ENCODE measurements around the gene ZGRF1. TPM values are rescaled to one million over a fixed set of nuclear protein-coding genes. Genes with fewer than 3 reads are reported as not detected.

The ZGRF1 gene
- total RNA-seq, 1 experiment from 2014 or later, result 21.4 TPM

DNA sequence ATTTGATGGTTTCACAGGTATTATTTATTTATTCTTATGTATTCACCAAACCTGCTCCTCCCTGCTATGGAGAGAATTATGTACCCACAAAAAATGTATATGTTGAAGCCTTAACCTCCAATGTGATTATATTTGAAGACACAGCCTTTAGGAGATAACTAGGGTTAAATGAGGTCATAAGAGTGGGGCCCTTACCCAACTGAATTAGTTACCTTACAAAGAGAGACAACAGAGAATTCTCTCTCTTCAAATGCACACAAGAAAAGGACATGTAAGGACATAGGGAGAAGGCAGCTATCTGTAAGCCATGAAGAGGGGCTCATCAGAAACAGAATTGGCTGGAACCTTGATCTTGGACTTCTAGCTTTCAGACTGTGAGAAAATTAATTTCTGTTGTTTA is 44.0 kb downstream of the ZGRF1 start (continued):
- no peak for TF ChIP-seq ZNF274 (IDR thresholded peaks at IDR 0.05; ENCODE audit: low read depth, low read length)
- no peak for TF ChIP-seq ELF1 (IDR thresholded peaks at IDR 0.05; ENCODE audit: borderline replicate concordance, low read depth)

GRCh38 chr4:112591593-112591992 is 45.1 kb downstream of the ZGRF1 start:
- Histone ChIP-seq H3K36me3 (ENCODE audit: control insufficient read depth in 1 of 2, insufficient read depth in 2 of 2, low read length in 2 of 2) (no peaks in the 10 kb centered on the region; a peak in 1 of 4 replicates), H3K4me1 (ENCODE audit: control insufficient read depth in 1 of 2, insufficient read depth in 2 of 2, low read length in 2 of 2) (peaks cover 2 to 16% of the 10 kb centered on the region in 2 experiments; a peak in 3 of 4 replicates), H3K27ac (ENCODE audit: low read depth, low read length) (no peak overlapping the region), H3K27me3 (ENCODE audit: insufficient read depth, low read length) (no peaks in the 10 kb centered on the region), H3K4me3 (replicated peaks in 1 of 2; ENCODE audit: low read depth in 1 of 2, low read length in 2 of 2) (no peak overlapping the region), H3K4me2 (ENCODE audit: low read length) (no peak overlapping the region), H4K20me1 (ENCODE audit: insufficient read depth) (no peaks in the 10 kb centered on the region), H3K9me3 (ENCODE audit: control insufficient read depth in 1 of 2, insufficient read depth in 1 of 2, low read depth in 1 of 2, low read length in 2 of 2) (no peaks in the 10 kb centered on the region), H2AFZ (ENCODE audit: low read depth, low read length, poor library complexity, severe bottlenecking) (no peak overlapping the region), H3K79me2 (ENCODE audit: insufficient read depth, low read length) (no peaks in the 10 kb centered on the region), H3K9ac (ENCODE audit: low read length) (no peak overlapping the region), H3K9me2 (ENCODE audit: insufficient read depth) (no peaks in the 10 kb centered on the region)
- intact Hi-C loops (cut with micrococcal nuclease), result no loop called here
- CTCF ChIA-PET, result no interaction called here
- no TSS peak for BruUV-seq (replicated peaks)
- RAD21 ChIA-PET (ENCODE audit: low non-redundant PET in 1 of 2, low total read pairs in 2 of 2, uncharacterized antibody in 2 of 2, unreplicated experiment in 2 of 2), result interaction anchor here in 1 of 2 experiments (0.7 kb wide), 1 partner anchor 20 kb away, joined by 3 read pairs; no protein-coding TSS in a partner anchor
- POLR2A ChIA-PET, result no interaction called here
- ATAC-seq (no peak), DNase-seq (ENCODE audit: low read depth, low spot score) (no peak)
- TF ChIP-seq, protein P1, sequence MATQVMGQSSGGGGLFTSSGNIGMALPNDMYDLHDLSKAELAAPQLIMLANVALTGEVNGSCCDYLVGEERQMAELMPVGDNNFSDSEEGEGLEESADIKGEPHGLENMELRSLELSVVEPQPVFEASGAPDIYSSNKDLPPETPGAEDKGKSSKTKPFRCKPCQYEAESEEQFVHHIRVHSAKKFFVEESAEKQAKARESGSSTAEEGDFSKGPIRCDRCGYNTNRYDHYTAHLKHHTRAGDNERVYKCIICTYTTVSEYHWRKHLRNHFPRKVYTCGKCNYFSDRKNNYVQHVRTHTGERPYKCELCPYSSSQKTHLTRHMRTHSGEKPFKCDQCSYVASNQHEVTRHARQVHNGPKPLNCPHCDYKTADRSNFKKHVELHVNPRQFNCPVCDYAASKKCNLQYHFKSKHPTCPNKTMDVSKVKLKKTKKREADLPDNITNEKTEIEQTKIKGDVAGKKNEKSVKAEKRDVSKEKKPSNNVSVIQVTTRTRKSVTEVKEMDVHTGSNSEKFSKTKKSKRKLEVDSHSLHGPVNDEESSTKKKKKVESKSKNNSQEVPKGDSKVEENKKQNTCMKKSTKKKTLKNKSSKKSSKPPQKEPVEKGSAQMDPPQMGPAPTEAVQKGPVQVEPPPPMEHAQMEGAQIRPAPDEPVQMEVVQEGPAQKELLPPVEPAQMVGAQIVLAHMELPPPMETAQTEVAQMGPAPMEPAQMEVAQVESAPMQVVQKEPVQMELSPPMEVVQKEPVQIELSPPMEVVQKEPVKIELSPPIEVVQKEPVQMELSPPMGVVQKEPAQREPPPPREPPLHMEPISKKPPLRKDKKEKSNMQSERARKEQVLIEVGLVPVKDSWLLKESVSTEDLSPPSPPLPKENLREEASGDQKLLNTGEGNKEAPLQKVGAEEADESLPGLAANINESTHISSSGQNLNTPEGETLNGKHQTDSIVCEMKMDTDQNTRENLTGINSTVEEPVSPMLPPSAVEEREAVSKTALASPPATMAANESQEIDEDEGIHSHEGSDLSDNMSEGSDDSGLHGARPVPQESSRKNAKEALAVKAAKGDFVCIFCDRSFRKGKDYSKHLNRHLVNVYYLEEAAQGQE (IDR thresholded peaks at IDR 0.05; ENCODE audit: low read depth), result no peak
- TF ChIP-seq EZH2phosphoT487 (IDR thresholded peaks at IDR 0.05; ENCODE audit: borderline replicate concordance) (no peak), SP1 (IDR thresholded peaks at IDR 0.05; ENCODE audit: low read depth) (no peak), ELF1 (IDR thresholded peaks at IDR 0.05; ENCODE audit: borderline replicate concordance, low read depth) (no peak), CBX3 (IDR thresholded peaks at IDR 0.05; ENCODE audit: low read depth) (no peak), RAD21 (IDR thresholded peaks at IDR 0.05; ENCODE audit: low read depth) (no peak), MAX (IDR thresholded peaks at IDR 0.05) (no peak), EZH2 (IDR thresholded peaks at IDR 0.05) (no peak), POLR2AphosphoS5 (IDR thresholded peaks at IDR 0.05; ENCODE audit: low read depth, low read length) (no peak), ZFX (IDR thresholded peaks at IDR 0.05) (no peak), YY1 (IDR thresholded peaks at IDR 0.05; ENCODE audit: extremely low read depth, insufficient replicate concordance, low read depth, low read length) (no peak), JUND (IDR thresholded peaks at IDR 0.05) (no peak), EGR1 (IDR thresholded peaks at IDR 0.05; ENCODE audit: low read depth) (no peak), ZNF274 (IDR thresholded peaks at IDR 0.05; ENCODE audit: low read depth, low read length) (no peak), SIN3A (IDR thresholded peaks at IDR 0.05; ENCODE audit: low read depth) (no peak), POLR2A (IDR thresholded peaks at IDR 0.05; ENCODE audit: borderline replicate concordance, extremely low read depth, insufficient read depth, insufficient read length) (no peak), FOSL1 (IDR thresholded peaks at IDR 0.05; ENCODE audit: low read depth) (no peak), ZBTB33 (IDR thresholded peaks at IDR 0.05; ENCODE audit: extremely low read depth, insufficient replicate concordance, low read length) (no peak)
- TF ChIP-seq, protein P2, sequence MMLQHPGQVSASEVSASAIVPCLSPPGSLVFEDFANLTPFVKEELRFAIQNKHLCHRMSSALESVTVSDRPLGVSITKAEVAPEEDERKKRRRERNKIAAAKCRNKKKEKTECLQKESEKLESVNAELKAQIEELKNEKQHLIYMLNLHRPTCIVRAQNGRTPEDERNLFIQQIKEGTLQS (IDR thresholded peaks at IDR 0.05), result no peak

Measured in HCT116 (cell line).